ENCODE data around the gene AOC3.
"Not testable (repeated sequence)": the region's sequence is repeated elsewhere in the genome, so short reads cannot be mapped to it uniquely, and the experiment has no call there.

The AOC3 gene

DNA sequence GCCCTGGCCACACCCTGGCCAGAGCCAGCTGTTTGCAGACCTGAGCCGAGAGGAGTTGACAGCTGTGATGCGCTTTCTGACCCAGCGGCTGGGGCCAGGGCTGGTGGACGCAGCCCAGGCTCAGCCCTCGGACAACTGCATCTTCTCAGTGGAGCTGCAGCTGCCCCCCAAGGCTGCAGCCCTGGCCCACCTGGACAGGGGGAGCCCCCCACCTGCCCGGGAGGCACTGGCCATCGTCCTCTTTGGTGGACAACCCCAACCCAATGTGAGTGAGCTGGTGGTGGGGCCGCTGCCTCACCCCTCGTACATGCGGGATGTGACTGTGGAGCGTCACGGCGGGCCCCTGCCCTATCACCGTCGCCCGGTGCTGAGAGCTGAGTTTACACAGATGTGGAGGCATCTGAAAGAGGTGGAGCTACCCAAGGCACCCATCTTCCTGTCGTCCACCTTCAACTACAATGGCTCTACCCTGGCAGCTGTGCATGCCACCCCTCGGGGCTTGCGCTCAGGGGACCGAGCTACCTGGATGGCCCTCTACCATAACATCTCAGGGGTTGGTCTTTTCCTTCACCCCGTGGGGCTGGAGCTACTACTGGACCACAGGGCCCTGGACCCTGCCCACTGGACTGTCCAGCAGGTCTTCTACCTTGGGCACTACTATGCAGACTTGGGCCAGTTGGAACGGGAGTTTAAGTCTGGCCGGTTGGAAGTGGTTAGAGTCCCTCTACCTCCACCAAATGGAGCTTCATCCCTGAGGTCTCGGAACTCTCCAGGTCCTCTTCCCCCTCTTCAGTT lies 6.0 kb upstream of the AOC3 start:
- no peak for DNase-seq

DNA sequence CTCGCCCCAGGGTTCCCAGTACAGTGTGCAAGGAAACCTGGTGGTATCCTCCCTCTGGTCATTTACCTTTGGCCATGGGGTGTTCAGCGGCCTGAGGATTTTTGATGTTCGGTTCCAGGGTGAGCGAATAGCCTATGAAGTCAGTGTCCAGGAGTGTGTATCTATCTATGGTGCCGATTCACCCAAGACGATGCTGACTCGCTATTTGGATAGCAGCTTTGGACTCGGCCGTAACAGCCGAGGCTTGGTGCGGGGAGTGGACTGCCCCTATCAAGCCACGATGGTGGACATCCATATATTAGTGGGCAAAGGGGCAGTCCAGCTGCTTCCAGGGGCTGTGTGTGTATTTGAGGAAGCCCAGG lies 5.5 kb upstream of the AOC3 start:
- DNase-seq = peak; percentile 42

DNA sequence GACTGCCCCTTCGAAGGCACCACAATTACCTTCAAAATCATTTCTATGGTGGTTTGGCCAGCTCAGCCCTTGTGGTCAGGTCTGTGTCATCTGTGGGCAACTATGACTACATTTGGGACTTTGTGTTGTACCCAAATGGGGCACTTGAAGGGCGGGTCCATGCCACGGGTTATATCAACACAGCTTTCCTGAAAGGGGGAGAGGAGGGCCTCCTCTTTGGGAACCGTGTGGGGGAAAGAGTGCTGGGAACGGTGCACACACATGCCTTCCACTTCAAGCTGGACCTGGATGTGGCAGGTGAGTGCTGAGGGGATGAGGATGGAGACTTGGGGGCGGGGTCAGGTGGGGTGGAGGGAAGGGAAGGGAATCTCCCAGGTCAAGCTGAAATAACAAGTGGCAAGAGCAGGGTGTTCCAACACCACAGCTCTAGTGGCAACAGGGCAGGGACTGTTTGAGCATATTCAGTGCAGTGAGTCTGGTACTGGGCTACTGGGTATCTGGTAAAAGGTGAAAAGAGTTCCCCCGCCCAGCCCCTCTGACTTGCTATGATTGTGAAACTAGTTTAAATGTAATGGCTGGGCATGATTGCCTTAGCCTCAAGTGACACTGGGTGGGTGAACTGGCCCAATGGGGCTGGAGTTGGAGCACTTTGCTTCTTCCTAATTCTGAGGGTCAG lies 4.9 kb upstream of the AOC3 start:
- DNase-seq = peak; percentile 51

DNA sequence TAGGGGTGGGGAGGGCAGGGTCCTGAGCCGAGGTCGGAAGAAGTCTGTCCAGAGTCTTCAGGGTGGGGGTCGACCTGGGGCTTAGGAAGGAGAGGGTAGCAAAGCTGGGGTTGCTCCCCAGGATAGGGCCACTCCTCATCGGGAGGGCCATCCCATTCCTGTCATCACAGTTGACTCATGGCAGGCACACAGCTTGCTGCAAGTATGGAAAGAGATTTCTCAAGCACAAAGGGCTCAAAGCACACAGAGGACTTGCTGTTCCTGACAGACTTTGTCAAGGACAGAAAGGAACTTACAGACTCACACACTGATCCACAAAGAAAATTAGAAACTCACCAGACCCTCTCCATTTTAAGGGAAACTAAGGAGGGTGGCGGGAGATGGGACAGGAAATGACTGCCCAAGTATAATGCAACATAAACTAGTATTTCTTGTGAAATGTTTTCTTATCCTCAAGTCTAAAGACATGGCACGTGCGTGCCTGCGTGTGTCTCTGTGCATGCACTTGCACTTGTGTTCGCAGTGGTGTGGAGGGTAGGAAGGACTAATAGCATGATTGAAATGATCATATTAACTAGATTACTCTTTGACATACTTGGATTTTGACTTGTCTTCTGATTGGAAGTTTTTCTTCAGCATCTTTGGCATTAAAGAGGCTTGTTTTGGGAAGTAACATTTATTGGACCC lies 4.3 kb upstream of the AOC3 start:
- DNase-seq = no peak

DNA sequence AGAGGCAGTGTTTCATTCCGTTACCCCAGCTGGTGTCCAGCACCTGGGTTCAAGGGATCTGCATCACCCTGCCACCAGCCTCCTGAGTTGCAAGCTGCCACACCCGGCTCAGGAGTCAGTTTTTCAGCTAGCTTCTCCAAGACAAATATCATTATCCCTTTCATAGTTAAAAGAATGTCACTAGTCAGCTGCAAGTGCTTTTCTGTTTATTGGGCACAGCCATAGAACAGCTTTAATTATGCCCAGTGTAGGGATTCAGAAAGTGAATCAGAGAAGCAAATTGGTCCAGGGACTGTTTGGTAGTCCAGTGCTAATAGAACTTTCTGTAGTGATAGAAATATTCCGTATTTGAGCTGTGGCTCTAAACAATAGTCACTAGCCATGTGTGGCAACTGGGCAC lies 2.9 kb upstream of the AOC3 start:
- DNase-seq = peak; percentile 36

DNA sequence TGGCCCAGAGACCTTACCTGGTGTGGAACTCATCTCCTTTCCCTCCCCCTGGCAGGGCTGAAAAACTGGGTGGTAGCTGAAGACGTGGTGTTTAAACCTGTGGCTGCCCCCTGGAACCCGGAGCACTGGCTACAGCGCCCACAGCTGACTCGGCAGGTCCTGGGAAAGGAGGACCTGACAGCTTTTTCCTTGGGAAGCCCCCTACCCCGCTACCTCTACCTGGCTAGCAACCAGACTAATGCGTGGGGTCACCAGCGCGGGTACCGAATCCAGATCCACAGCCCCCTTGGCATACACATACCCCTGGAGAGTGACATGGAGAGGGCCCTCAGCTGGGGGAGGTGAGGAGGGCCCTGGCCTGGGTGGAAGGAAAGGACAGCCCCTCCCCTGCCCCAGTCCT lies 2.0 kb upstream of the AOC3 start:
- DNase-seq = peak; percentile 51

DNA sequence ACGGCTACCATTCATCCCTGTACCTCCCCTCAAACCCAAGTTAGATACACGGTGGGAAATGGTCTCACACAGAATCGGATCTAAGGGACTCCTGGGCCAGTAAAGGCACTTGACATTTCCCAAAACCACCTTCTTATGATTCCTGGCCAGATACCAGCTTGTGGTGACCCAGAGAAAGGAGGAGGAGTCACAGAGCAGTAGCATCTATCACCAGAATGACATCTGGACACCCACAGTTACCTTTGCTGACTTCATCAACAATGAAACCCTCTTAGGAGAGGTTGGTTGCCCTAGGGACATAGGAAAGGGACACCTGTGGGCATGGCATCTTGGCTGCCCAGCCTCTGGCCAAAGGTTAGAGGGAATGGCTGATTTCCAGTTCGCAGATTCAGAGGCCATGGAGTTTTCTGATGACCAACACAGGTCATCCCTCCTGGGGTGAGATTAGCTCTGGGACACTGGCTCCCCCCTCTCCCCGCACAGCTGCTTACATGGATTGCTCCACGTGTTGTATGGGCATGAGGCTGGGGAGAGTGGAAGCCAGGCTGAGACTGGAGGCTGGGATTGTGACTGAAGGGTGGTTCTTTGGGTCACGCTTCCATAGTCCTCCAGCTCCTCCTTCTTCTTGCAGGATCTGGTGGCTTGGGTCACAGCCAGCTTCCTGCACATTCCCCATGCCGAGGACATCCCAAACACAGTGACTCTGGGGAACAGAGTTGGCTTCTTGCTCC lies 1.4 kb upstream of the AOC3 start:
- peak; percentile 51 for DNase-seq

DNA sequence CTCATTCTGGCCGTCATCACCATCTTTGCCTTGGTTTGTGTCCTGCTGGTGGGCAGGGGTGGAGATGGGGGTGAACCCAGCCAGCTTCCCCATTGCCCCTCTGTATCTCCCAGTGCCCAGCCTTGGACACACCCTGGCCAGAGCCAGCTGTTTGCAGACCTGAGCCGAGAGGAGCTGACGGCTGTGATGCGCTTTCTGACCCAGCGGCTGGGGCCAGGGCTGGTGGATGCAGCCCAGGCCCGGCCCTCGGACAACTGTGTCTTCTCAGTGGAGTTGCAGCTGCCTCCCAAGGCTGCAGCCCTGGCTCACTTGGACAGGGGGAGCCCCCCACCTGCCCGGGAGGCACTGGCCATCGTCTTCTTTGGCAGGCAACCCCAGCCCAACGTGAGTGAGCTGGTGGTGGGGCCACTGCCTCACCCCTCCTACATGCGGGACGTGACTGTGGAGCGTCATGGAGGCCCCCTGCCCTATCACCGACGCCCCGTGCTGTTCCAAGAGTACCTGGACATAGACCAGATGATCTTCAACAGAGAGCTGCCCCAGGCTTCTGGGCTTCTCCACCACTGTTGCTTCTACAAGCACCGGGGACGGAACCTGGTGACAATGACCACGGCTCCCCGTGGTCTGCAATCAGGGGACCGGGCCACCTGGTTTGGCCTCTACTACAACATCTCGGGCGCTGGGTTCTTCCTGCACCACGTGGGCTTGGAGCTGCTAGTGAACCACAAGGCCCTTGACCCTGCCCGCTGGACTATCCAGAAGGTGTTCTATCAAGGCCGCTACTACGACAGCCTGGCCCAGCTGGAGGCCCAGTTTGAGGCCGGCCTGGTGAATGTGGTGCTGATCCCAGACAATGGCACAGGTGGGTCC lies 607 bp downstream of the AOC3 start:
- not testable (repeated sequence) for DNase-seq

DNA sequence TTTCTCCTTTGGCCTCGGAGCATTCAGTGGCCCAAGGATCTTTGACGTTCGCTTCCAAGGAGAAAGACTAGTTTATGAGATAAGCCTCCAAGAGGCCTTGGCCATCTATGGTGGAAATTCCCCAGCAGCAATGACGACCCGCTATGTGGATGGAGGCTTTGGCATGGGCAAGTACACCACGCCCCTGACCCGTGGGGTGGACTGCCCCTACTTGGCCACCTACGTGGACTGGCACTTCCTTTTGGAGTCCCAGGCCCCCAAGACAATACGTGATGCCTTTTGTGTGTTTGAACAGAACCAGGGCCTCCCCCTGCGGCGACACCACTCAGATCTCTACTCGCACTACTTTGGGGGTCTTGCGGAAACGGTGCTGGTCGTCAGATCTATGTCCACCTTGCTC lies 1.4 kb downstream of the AOC3 start:
- DNase-seq = no peak

DNA sequence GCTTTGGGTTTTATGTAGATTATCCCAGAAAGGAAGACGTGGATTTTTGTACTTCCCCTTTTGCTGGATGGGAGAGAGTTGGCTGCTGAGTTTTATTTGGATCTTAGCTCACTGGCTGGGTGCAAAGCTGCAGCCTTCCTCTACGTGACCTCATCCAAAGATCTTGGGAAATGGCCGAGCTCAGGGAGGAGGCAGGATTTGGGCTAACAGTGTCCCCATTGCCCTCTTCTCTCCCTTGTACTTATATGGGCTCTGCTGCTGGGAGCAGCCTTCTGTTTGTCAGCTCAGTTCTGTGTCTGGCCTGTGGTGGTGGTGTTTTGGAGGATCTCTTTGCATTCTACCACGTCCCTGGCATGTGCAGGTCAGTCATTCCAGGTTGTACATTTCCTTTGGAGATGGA lies 2.0 kb downstream of the AOC3 start:
- no peak for DNase-seq

DNA sequence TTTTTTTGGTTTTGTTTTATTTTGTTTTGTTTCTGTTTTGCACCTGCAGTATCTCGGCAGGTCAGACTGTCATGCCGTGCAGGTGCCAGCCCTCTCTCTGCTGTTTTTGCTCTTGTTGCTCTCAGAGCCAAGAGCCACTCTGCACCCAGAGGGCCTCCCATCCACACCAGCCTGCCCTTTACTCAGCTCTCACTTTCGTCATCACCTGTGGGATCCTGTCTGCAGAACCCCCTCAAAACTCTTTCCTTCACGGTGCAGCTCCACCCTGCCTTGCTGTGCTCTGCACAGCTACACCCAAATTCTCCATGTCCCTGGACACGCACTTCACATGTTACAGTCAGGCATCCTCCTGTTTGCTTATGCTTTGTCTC lies 2.6 kb downstream of the AOC3 start:
- no peak for DNase-seq

DNA sequence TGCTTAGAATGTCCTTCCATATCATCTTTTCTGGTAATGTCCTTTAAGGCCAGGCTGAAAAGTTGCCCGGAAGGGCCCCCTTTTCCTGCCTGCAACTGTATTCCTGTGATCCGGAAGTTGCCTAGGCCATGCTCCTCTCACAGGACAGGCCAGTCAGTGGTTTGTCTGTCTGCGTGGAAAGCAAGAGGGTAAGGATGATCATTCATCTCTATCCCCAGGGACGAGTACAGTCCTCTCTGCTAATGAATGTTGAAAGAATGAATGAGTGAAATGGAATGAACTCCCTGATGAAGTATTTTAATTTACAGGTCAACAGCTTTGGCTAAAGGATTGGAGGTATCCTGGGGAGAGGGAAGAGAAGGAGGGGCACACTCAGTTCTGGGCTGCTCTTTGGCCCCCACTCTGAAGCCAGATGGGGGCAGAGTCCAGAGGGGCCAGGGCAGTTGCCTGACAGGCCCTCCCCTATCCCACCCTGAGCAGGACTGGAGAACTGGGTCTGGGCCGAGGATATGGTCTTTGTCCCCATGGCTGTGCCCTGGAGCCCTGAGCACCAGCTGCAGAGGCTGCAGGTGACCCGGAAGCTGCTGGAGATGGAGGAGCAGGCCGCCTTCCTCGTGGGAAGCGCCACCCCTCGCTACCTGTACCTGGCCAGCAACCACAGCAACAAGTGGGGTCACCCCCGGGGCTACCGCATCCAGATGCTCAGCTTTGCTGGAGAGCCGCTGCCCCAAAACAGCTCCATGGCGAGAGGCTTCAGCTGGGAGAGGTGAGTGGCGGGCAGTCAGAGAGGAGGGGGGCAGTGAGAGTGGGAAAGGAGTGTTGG lies 3.2 kb downstream of the AOC3 start:
- no peak for DNase-seq

DNA sequence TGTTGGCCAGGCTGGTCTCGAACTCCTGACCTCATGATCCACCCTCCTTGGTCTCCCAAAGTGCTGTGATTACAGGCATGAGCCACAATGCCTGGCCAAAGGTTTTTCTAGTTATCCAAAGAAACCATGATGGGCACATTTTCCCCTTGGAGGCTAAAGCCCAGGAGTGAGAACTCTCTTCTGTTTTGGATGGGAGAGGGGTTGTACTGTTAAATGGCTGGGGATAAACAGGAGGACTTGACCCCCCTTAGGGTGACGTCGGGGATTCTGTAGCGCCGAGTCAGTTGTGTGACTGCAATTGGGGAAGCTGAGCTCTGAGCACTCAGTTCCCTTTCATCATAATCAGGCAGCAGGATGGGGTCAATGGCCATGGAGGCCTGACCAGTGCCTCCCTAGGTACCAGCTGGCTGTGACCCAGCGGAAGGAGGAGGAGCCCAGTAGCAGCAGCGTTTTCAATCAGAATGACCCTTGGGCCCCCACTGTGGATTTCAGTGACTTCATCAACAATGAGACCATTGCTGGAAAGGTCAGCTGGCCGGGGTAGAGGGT lies 4.1 kb downstream of the AOC3 start:
- DNase-seq = no peak

DNA sequence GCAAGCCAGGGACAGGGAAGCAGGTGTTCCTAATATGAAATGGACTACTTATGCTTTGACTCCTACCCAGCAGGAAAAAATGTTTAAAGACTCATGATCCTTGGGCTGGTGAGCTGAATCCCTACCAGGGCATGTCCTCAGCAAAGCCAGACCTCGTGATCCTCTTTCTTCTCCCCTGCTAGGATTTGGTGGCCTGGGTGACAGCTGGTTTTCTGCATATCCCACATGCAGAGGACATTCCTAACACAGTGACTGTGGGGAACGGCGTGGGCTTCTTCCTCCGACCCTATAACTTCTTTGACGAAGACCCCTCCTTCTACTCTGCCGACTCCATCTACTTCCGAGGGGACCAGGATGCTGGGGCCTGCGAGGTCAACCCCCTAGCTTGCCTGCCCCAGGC lies 5.1 kb downstream of the AOC3 start:
- DNase-seq = not testable (repeated sequence)

DNA sequence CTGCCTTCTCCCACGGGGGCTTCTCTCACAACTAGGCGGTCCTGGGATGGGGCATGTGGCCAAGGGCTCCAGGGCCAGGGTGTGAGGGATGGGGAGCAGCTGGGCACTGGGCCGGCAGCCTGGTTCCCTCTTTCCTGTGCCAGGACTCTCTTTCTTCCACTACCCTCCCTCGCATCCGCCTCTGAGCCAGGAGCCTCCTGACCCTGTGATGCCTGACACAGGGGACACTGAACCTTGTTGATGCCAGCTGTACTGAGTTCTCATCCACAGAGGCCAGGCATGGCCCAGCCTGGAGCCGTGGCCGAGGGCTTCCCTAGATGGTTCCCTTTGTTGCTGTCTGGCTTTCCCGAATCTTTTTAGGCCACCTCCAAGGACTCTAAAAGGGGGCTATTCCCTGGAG lies 5.5 kb downstream of the AOC3 start:
- DNase-seq = not testable (repeated sequence)

DNA sequence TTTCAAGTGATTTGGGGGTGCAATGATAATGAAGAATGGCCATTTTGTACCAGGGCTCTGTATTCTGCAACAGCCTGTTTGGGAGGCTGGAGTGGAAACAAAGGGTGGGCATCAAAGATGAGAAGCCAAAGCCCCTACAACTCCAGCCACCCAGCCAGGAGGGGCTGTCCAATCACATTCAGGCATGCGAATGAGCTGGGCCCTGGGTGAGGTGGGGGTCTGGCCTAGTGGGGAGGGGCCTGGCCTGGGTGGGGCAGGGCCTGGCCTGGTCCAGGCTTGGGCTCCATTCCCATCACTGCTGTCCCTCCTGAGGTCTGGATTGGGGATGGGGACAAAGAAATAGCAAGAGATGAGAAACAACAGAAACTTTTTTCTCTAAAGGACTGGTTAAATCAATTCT lies 6.4 kb downstream of the AOC3 start:
- no peak for DNase-seq

DNA sequence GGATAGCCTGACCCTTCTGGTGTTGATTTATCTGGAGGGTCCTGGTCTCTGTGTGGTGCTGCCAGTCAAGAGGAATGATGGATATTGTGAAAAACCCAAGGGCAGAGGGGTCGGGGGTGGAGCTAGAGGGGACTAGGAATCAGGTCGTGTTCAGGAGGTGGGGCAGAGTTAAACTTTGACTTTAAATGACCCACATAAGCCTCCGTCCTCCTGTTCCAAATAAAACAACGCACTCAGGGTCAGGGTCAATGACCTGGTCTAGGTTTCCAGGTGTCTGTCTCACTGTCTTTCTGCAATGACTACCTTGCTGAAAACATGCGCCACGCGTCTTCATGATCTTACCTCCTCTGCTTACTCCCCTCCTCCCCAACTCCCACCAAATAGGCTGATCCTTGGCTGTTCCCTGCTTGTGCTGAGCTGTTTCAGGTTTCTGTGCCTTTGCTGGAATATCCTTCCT lies 14.7 kb downstream of the AOC3 start:
- DNase-seq = no peak

DNA sequence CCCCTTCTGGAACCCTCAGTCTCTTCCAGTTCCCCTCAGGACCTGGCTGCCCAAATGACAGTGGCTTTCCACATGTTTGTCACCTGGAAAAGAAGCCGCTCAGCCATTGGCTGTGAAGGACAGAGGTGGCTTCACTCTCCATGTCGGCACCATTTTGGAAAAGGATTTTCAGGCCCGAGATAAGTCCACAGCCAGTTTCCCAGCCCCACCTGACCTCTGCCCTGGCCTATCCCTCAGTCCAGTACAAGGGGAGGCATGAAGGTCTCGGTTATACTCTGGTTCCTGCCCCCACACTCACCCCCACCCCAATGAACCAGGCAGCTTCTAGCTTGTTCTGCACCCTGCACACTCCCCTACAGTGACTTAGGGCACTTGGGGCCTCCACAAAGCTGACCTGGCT lies 15.2 kb downstream of the AOC3 start:
- DNase-seq = no peak

DNA sequence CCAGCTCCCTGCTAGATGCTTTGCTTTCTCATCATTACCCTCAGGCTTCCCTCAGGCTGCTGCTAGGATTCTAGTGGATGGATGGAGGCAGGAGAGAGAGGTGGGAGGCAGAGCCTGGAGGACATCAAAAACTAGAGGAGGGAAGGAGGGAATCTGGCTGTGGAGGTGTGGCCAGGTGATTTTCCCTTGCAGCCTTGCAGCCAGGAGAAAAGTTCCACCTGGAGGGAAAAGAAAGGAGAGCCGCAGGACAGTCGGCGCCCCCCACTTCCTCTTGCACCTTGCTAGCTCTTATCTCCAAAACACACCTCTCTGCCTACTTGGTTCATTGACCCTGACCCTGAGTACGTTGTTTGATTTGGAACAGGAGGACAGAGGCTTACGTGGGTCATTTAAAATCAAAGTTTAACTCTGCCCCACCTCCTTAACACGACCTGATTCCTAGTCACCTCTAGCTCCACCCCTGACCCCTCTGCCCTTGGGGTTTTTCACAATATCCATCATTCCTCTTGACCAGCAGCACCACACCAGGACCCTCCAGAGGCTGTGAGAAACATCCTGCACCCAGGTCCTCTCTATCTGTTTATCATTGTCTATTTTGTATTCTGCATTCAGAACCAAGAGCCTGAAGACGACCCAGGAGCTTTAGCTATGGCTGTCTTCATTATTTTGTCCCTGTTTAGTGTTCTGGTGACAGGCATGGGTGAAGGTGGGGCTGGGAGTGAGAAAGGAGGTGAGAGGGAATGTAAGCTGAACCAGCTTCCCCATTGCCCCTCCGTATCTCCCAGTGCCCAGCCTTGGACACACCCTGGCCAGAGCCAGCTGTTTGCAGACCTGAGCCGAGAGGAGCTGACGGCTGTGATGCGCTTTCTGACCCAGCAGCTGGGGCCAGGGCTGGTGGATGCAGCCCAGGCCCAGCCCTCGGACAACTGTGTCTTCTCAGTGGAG lies 15.9 kb downstream of the AOC3 start:
- DNase-seq = no peak

DNA sequence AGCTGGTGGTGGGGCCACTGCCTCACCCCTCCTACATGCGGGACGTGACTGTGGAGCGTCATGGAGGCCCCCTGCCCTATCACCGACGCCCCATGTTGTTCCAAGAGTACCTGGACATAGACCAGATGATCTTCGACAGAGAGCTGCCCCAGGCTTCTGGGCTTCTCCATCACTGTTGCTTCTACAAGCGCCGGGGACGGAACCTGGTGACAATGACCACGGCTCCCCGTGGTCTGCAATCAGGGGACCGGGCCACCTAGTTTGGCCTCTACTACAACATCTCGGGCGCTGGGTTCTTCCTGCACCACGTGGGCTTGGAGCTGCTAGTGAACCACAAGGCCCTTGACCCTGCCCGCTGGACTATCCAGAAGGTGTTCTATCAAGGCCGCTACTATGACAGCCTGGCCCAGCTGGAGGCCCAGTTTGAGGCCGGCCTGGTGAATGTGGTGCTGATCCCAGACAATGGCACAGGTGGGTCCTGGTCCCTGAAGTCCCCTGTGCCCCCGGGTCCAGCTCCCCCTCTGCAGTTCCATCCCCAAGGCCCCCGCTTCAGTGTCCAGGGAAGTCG lies 16.8 kb downstream of the AOC3 start:
- not testable (repeated sequence) for DNase-seq
